ENCODE measurements around the gene PLEKHM3. TPM values are rescaled to one million over a fixed set of nuclear protein-coding genes. Genes with fewer than 3 reads are reported as not detected.

Gene PLEKHM3
- total RNA-seq, 1 donor from 2014 or later: 18.5 TPM

DNA sequence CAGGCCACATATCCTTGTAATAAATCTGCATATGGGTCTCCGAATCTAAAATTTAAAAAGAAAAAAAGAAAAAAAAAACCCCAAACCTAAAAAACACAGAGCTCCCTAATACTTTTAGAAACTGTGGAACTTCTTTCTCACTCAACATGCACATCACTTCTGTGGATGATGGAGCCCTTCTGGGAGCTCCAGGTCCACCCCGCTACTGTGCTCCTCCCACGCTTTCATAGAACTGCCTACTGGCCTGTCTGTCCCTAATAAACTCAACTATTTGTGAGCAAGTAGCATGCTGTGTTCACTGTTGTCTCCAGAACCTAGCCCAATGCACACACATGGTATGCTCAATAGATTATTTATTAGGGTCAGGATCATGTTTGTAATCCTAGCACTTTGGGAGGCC, 172.5 kb downstream of the PLEKHM3 start:
- DNase-seq: no peak

DNA sequence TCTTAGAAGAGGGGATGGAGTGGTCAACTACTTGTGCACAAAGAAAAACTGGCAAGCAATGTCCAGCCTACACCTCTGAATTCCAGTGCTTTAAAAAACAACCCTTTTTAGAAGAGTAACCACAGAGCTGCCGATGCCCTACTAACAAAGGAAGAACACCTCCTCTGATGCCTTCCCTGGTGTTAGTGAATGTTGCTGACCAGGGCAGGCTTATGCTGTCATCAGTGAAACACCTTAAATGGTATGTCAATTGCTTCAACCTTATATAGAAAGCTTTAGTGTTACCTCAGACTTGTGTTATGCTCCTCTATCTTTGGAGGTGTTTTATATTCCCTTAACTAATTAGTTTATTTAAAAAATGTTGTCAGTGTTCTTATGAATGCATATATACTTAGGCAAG, 175.9 kb downstream of the PLEKHM3 start:
- DNase-seq: no peak

DNA sequence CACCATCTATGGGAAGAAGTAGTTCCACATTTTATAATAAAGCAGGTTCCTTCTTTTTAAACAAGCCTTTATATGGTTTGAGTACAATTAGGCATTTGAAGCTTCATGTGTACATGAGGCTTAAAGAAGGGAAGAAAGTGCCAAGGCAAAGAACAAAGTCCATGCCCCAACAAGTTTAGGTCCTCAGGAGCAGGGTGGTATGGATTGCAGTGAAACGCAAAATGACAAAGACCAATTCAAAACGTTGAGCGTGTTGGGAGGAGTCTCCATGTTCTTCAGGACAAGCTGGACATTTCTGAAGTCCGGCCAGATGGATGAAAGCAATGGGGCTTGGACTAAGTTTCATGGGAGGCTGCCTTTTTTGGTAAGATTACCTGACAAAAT, 176.8 kb downstream of the PLEKHM3 start:
- DNase-seq: no peak

DNA sequence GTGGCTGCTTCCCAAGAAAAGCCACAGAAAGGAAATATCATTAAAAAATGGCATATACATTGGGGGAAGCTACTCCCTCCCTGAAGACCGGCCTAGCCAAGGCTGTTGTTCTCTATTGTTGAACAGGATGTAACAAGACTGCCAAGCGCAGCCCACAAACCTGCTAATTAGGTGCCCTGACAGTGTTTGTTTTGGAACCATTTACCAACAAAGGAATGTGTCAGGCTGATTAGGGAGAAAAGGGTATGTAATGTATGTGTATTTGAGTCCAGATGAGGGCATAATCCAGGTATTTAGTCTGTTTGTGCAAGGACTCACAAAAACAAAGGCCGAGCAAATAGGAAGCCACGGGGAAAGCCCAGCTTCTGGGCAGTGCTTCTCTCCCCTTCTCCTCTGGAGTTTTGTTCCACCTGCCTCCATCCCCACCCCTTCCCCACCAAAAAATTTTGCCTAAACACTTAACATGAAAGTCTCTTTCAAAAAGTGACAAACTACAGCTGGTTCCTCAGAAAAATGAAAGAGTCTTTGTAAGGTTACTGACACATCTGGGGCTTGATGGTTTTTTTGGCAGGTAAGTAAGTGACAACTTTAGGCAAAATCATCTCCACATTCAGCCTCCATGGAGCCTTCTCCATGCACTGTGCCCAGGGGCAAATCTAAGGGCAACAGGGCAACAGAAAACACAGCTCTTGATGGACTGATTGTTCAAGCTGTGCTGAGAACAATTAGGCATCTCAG, 177.4 kb downstream of the PLEKHM3 start:
- peak; percentile 95 for DNase-seq

DNA sequence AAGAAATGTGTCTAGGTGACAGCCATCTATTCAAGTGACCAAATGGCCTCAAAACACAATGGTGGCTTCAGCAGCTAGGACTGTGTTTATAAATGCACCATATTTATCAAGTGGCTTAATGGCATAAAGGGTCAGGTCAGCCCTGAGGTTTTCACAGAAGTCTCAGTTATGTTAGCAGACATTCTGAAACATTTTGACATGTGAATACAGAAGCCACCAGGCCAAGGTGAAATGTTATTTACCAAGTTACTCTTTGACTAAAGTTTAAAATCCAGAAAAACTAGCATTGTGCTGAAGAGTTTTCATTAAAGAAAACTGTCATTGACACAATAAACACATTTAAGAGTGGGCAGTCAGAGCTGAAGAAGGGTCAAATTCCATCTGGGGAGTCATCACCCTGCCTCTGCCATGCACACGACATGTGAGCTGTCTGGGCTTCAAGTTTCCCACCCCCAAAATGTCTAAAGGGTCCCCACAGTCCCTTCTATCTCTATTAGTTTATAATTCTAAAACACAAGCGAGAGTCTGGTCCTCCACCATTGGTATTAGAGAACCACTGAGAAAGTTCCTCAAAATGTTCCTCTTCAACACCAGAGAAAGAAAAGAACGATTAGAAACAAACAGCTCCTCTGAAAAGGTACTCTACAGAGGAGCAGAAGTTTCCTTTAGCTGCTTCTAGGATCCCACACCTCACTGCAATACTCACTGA, 178.1 kb downstream of the PLEKHM3 start:
- peak; percentile 27 for DNase-seq

DNA sequence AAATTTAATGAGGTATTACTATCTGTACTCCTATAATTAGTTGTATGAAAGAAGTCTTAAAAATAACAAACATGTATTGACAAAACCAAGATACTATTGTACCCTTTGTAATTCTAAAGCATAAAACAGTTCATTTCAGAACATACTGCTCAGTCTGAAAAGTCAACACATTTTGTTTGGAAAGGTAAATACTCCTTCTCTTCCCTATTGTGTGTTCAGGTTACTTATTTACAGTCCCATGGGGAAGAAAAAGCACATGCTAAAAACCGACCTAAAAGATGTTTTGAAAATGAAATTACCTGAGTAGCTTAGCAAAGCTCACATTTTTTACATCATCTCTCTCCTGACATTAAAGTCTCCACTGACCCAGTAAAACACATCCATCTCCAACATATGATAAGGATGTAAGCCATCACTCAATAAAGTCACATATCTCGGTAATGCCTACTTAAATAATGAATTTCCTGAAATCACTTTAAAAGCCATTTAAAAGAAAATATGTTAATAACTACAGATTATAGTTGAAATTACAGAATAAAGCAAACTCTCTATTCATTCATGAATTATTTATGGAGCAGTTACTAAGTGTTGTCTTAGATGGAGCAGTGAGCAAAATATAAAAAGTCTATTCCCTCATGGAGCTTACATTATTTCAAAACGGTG, 180.0 kb downstream of the PLEKHM3 start:
- DNase-seq: no peak

DNA sequence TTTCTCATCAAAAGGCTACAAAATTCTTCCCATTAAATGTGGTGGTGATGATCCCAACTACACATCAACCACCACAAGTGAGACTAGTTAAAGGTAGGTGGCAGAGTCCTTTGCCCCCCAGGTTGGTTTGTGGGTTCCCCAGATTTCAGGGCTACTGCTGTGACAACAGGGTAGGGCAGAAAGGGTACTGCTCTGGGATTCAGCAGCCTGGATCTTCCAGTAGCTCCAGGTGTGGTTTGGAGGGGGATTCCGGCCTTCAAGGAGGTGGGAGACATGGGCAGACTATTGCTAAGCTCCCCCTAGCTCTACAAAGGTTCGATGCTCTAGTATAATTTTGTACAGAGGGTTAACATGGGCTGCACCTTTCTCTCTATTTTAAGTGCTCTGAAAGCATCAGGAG, 180.7 kb downstream of the PLEKHM3 start:
- DNase-seq: no peak

DNA sequence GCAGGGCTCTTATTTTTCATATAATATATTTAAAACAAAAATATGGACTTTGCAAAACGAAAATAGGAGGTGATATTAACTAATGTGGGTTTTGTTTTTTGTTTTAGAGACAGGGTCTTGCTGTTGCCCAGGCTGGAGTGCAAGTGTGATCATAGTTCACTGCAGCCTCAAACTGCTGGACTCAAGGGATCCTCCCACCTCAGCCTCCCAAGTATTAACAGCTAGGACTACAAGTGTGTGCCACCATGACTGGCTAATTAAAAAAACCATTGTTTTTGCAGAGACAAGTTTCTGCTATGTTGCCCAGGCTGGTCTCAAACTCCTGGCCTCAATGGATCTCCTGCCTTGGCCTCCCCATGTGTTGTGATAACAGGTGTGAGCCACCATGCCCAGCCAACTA, 185.2 kb downstream of the PLEKHM3 start:
- no peak for DNase-seq

DNA sequence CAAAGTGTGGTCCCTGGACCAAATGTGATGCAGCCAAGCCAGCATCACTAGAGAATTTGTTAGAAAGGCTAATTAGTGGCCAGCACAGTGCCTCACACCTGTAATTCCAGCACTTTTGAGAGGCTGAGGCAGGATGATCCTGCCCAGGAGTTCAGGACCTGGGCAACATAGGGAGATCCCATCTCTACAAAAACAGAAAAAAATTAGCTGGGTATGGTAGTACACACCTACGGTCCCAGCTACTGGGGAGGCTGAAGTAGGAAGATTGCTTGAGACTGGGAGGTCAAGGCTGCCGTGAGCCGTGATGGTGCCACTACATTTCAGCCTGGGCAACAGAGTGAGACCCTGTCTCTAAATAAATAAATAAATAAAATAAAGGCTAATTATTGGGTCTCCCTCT, 185.8 kb downstream of the PLEKHM3 start:
- DNase-seq: no peak

DNA sequence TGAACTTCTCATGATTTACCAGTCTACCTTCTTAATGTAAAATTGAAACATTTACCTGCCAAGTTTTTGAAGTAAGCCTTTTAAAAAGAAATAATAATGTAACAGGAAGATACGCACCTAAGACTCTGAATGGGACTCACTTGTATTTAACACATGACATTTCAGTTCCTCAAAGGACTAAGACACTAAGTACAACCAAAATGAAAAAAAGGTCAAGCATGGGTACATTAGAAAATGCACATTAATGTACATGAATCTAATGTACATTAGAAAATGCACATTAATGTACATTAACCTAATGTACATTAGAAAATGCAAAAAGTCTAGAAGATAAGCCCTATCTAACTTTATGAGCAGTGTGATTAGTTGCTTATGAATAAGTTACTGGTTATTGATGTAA, 186.3 kb downstream of the PLEKHM3 start:
- no peak for DNase-seq

DNA sequence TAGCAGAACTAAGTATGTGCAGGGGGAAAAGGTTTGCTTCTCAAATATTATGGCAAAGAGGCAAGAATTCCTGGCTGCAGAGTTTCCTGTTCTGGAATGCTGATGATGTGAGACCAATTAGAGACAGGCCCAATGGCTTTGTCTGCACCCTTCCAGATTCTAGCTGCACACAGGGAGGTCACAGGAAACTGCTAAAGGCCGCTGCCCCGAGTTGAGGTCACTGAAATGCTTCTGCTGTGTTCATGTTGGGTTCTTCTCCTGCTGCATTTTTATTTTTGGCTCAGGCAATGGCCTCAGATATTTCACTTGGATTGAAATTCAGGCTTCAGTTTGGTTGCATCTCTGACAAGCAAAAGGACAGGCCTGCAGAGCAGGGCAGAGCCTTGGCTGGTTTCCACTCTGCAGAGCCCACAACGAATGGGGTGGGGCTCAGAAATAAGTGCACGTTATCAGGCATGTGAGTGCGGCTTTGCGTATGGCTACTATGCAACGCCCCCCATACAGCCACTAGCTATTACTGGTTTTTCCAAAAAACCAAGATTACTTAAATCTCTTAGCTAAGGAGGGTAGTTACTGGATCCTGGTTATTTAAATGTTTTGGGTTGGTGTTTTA, 188.7 kb downstream of the PLEKHM3 start:
- DNase-seq: no peak

DNA sequence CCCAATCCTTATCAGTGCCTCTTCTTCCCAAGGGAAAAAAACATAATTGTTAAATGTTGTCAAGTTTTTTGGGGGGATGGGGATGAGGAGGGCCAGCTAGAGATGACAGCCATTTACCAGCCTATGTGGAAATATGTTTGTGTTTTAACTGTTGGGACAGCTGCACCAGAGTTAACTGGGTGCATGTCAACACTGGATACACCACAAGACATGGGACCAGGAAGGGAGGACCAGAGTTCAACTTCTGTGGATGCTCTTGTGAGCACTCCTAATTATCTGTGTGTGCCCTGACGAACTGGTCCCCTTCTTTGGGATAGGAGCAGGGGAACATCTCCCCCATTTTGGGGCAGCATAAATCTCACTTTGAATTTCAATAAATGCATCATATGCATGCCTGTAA, 189.5 kb downstream of the PLEKHM3 start:
- DNase-seq: no peak

DNA sequence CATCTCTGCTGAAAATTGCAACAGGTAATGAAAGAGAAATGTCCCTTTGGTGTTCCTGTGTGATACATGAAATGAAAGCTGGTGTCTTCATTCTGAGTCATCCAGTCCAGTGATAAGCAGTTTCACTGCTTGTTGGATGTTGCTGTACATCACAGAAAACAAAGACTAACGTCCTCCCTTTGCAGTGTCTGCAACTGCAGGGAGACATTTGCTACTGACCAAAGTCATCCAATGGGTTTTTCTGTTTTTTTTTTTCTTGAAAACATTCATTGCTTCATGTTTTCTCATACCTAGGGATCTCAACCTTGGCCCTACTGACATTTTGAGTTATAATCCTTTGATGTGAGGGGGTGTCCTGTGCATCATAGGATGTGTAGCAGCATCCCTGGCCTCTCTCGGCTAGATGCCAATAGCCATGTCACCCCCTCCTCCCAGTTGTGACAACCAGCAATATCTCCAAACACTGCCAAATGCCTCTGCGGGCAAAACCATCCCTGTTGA, 192.0 kb downstream of the PLEKHM3 start:
- no peak for DNase-seq

DNA sequence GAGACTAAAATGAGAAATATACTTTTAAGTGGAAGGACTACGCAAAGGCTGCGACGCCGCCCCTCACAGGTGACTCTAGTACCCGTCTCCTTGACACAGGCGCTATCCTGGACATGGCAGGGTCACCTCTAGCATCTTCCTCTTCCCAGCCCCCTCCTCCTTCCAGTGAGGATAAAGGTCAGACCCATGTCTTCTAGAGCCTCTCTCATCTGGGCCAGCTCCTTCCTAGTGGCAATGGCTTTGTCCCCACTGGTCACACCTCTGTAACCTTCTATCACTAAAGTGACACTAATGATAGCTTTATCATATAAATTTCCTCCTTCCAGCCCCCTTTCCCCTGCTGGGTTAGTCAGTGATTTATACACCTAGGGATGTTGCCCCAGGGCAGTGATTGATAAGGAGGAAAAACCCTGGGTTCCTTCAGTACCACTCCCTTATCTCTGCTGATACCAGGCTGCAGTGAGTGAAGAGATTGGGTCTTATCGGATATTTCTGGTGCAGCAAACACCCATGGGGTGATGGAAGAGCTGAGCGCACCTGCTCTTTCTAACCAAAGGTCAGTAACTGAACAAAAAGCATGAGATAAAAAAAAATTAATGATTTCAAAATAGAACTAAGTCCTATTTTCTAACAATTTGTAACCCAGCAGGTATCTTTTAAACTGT, 193.6 kb downstream of the PLEKHM3 start:
- DNase-seq: no peak

DNA sequence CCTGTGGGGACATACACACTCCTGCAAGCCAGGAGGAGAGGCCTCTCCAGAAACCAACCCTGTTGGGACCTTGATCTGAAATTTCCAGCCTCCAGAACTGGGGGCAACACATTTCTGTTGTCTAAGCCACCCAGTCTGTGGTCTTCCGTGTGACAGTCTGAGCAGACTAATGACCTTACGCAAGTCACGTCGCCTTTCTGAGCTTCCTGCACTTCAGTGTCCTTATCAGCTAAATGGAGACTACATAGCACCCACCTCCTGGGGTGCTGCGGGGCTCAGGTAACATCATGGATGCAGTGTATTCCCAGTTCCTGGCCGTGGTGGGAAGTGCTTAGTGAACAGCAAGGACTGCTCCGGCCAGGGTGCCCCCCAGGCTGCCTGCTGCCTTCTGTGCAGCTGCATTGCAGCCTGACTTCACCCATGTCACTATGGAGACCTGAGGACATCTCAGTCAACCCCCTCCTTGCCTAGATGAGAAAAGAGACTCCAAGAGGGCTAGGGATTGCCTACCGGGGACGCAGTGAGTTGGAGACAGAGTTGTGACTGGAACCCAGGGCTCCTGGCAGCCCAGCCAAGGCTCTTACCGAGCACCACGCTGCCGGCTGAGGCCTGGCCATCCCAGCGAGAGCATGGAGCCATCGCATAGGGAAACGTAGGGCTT, 194.4 kb downstream of the PLEKHM3 start:
- no peak for DNase-seq

DNA sequence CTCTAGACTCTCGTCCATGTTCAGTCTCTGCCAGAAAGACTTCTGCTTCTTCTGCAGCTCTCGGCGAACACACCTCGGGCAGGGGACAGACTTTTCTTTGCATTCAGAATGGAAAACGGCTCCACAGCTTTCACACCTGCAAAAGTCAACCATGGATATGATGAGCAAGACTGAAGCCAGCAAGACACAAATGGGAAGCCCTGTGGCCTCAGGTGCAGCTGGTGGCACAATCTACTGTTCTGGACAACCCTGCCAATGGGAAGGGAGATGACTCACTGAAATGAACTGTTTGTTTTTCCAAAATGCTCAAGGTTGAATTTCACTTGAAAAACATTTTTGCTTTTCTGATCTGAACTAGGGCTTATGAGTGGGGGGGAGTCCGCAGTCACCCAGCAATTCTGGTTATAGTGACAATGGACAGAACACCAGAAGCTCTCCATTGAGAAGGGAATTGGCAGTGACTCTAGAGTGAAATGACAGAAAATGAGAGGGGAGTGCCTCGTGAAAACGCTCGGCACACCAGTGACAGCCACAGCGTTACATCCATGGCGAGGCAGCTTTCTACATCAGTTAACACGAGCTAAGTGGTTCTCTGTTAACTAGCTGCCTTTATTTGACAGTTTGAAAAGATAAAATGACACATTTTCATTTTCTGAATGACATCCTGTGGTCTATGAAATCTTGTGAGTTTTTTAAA, 196.8 kb downstream of the PLEKHM3 start:
- DNase-seq: peak; percentile 58

DNA sequence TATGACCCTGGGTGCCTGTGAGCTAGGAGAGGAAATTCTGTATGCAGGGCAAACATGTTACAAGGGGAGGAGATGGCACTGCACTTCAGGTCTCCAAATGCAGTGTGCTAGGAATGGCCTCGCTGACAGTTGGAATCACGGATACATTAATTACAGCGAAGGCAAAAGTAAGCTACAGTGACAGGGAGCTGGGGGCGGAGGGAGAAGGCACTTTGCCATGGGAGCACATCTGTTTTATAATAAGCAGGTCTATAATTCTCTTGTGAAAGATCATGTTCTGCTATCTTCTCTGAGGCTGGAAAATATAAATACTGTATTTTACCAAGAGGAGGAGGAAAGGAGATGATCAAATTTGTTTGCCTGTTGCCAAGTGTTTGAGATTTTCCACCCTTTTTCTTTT, 199.3 kb downstream of the PLEKHM3 start:
- DNase-seq: no peak

DNA sequence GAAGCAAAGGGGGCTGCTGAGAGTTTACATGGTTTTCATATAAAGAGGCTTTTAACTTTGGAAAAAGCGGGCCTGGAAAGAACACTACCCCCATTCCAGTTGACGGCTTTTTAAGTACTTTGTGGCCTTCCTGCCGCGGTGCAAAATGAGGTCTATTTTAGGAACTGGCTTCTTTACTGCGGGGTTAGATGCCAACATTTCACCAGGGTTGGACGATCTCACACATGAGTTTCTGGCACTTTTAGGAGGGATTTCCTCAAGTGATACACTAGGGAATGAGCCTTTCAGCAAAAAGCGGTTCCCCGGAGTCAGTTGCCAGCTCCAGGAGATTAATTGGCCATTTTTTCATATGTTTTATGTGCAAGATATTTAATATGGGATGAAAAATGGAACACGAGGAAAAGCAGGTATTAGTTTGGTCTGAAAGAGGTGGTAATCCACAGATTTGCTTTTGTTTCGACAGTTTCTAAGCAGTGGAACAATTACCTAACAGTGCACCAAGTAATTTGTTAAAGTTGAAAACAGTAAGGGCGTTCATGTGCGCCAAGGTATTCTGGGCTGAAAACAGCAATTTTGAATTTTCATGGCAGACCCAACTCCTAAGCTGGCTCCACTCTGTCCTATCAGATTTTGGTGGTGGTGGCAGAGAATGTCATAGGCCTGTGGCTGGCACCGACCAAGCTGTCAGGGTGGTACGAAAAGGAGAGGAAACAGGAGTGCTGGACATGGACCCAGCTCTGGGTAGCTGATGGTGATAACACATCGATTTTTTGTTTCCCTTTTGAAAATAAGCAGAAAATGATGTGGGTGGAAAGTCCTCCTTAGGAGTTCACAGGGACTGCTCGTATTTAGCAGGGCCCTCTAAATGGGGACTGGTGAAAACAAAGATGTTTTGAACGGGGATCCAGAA, 200.0 kb downstream of the PLEKHM3 start:
- no peak for DNase-seq

DNA sequence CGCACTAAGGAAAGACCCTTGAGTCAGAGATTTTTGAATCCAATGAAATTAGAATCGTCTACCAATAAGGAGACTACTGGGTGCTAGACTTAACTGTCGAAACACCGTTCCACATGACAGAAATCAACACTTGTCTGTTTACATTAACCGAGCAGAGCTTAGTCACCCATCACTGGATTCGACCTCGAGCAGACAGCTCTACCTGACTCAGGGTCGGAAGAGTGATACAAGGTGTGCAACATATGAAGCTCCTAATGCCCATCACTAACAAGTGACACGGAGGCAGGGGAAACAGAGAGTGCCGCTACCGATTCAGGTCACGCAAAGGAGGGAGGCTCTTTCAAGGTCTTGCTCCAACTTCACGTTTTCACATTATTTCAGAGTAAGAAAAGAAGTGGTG, 201.5 kb downstream of the PLEKHM3 start:
- DNase-seq: no peak

Data from dermis blood vessel endothelial cell (primary cell).